NCI-H2171 treated with DMSO at 0.1 percent for 48 hours (cell line): ENCODE data around the gene NUMA1.

Experiments
- DNase-seq: peaks from one replicate; lab custom pipeline; 2025; lab: John Stamatoyannopoulos, UW

NUMA1 gene

DNA sequence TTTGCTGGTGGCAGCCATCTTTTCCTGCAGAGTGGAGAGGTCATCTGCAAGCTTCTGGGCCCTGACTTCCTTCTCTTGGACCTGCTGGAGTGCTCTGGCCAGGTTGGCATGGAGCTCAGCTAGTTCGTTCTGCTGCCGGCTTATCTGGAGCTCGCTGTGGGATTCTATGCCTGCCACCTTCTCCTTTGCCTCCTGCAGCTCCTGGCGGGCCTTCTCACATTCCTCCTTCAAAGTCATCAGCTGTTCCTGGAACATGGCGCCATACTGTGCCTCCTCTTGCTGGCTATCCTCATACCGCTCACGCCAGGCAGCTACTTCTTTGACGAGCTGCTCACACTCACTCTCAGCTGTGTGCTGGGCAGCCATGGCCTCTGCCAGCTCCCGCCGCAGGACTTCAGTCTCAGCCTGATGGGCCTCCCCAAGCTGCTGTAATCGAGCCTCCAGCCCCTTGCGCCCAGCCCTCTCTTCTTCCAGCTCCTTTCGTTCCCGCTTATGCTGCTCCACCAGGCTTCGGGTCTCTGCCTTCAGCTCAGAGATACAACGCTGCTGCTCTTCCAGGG, 65.5 kb downstream of the NUMA1 start:
- no peak for DNase-seq

DNA sequence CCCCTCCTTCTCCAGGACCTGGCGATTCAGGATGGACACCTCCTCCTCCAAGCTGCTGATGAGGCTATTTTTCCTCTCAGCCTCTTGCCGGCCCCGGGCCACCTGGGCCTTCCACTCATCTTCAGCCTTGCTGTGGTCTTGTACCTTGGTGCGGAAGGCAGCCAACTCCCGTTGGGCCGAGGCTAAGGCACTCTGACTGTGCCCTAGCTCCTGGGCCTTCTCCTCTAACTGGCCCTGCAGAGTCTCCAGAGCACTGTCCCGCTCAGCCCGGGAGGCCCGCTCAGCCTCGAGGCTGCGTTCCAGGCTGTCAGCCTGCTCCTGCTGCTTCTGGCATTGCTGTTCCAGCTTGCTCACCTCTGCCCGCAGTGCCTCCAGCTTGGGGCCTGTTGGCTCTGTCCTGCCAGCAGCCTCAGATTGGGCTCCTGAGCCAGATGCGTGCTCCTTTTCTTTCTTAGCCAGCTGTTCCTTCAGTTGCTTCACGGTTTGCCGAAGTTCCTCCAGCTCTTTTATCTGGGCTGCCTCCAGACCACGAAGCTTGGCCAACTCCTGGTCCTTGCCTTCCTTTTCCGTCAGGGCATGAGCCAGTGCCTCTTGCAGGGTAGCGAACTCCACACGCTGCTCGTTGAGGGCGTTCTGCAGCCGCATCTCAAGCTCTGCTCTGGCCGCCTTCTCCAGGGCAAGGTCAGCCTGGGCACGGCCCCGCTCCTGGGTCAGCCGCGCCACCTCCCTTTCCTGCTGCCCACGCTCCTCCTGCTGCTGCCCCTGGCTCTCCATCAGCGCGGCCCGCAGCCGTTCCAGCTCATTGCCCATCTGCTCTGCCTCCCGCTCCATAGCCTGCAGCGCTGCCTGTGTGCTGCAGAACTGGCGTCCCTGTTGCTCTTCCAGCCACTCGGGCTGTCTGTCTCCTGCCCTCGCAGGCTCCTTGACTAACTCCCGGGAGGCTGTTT, 66.3 kb downstream of the NUMA1 start:
- no peak for DNase-seq

DNA sequence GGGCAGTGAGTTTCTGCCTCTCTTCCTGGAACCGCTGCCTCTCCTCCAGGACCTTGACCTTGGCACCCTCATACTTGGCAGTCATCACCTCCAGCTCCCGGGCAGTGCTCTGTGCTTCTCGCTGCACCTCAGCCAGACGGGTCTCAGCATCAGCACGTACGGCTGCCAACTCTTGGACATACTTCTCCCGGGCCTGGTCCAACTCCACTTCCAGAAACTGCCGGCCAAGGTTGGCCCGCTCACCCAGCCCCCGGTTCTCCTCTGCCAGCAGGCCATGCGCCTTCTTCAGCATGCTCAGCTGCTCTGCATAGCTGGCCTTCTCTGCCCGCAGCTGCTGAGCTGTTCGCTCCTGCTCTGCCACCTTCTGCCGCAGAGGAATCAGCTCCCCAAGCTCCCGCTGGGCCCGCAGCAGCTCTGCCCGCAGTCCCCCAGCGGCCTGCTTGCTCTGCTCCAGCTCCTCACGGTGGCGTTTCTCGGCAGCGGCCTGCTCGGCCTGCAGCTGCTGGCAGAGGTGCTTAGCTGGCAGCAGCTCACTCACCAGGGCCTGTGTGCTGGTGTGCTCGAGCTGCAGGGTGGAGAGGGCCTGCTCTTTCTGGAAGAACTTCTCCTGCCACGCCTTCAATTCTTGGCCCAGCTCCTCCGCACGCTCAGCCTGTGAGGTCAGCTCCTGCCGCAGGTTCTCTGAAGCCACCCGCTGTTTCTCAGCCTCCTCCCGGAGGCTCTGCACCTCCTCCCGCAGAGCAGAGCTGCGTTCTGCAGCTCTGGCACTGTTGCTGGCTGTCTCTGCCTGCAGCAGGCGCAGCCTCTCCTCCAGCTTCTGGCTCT, 67.2 kb downstream of the NUMA1 start:
- no peak for DNase-seq

DNA sequence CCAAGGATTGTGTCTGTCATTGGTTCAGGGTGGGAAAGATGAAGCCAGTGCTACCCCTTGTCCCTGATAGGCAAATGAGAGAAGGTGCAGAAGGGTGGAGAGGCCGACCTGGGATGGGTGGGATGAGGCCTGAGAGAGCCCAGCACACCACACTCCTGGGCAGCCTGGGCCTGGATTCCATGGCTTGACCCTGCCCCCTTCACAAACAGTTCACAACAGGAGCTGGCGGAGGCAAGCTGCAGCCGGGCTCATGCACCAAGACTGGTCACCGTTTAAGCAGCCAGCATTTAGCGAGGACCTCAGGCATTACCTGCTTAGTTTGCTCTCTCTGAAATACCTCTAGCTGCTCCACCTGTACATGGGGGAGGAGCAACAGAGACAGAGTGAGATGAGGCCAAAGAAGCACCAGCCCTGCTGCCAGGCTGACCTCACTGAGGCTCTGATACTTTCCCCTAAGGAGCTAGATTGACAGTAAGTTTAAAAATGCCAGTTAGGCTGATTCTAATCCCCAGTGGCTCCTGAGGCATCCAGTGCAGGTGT, 68.2 kb downstream of the NUMA1 start:
- DNase-seq, result no peak

DNA sequence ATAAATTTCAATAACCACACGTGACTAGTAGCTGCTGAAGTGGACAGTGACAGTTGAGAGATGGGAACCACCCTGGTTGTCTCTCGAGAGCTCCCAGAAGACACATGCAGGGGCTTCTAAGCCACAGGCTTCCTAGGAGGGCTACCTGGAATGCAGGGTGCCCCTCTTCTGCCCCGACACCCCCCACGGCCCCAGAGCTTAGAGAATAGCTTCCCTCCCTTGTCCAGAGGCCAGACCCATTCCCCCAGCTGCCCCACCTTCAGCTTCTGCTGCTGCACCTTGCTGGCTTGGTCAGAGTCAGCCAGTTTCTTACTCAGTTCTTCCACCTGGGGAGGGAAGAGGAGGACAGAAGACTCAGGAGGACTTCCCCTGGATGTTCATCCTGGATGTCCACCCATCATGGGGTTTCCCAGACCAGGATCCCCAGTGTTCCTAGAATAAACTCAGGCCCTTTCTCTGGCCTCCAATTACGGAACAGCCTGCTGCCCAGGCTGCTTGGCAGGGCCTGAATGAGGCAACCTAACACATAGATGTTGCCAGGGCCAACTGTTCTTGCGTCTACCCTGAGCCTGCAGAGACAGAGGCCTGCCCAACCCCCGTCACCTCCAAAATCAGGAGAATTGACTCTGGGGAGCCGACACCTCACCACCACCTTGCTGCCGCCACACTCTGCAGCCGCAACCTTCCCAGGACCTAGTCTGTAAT, 69.7 kb downstream of the NUMA1 start:
- no peak for DNase-seq

DNA sequence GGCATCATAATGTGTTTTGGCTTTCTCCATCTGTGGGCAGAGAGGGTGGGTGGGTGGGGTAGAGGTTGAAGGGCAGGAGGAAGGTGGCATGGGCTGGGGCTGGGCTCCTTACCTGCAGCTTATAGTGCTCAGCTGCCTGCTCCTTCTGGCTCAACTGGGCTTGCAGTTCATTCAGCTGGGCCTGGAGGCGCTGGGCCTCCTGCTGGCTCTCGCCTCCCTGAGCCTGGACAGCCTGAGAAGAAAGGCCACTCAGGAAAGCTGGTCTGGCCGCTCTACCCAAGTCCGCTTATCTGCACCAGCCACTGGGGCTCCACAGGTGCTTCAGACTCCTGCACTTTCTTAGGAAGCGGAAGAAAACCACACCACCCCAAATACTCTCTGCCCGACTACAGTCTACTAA, 71.2 kb downstream of the NUMA1 start:
- no peak for DNase-seq

DNA sequence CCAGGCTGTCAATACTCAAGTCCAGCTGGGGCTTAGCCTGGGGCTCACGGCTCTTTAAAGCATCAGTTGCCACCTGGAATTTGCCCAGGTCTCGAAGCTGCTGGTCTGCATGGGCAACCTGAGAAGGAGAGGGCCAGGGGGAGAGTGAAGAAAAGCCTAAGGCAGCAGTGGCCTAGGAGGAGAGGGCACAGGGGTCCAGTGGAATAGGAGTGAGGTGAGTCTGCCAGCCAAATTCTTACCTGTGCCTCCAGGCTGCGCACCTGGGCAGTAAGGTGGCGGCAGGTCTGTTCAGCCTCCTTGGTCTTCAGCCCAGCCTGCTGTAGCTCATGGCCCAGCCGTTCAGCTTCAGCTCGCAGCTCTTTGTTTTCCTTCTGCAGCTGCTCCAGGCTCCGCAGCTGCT, 71.6 kb downstream of the NUMA1 start:
- no peak for DNase-seq

DNA sequence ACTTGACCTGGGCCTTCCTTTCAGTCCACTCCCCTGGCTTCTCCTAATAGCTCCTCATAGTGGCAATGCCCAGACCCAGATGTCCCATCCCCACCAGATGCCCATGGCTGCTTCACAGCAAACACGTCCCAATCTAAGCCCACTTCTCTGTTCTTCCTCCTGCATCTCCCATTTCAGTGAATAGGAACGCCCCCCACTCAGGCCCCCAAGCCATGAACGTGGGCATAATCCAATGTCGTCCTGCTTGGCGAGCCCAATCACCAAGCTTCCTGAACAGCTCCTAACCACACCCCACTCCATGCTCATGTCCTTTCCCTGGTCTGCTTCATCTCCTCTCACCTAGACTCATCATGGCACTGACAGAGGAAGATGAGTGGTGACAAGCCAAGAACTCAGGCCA, 72.8 kb downstream of the NUMA1 start:
- no peak for DNase-seq

DNA sequence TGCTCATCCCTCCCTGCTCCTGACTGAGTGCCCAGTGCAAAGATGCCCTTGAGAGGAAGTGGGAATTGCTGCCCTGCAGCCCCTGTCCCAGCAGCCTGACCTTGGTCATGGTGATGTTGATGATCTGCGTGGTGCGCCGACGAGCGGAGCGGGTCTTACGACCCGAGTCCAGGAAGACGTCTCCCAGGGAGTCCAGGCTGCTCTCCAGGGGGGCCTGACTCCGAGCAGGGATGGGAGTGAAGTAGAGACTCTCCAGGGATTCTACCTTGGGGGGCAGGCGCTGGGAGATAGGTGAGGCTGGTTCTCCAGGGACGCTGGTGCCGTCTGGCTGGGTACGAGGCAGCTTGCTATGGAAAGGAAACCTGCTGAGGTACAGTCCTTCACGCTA, 73.3 kb downstream of the NUMA1 start:
- DNase-seq, result no peak

DNA sequence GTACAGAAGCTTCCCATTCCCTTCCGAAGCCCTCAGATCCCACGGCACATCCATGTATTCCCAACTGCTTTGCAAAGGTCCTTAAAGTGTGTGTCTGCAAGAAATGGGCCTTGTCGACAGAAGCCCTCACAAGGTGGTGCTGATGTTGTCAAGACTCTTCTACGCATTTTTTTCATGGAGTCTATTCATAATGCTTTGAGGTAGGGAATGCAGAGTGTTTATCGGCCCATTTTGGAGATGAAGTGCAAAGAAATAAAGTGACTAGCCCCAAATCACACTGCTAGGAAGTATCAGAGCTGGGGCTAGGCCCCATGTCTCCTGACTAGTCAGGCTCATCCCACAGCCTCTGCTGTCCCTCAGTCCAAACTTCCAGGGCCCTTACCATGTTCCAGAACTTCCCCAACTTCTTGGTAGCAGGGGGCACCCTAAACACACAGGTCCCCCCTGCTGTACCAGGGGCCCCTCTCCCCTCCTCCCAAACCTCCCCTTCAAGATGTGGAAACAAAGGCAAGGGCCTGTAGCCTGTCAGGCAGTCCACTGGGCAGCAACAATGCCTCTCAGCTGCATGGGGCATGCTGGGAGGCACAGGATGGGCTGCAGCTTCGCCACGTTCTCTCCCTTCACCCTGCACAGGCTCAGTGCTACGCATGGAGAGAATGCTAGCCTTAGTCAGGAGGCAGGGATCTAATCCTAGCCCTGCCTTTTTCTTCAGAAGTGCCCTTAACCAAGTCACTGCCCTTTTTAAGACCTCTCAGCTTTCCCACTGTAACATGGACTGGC, 73.8 kb downstream of the NUMA1 start:
- no peak for DNase-seq

DNA sequence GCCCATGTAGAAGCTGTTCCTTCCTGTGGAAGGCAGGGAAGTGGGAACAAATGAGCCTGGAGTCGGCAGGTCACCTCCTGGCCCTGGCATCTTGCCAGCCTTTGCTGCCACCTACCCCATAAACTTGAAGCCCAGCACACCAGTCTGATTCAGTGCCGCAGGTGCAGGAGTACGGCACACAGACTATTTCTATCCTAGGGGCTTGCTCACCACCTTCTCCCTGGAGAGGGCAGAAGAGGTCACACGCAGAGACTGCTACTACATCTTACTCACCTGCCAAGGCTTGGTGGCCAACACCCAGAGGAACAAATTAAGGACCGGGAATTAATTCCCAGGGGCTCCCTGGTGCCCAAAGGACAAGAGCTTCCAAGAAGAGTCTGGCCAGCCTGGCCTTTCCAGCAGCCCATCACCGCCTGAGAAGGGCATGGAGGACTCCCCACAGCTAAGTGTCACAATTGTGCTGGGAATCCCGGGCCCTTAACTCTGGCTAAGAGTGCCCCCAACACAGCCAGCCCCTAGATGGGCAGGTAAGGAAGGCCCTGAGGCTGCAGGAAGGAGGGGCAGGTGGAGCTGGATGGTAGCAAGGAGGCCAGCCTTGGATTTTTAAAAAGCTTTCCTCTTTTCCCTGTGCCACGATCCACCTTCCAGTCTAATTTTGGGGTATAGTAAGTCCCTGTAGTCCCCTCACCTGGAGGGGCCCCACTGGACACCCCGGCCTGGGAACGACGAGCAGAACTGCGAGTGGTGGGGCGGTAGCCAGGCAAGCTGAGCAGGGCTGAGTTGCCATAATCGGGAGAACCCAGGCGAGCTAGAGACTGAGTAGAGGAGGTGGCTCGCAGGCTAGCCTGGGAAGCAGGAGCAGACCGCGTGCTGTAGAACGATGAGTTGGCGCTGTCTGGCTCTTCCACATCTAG, 74.7 kb downstream of the NUMA1 start:
- DNase-seq, result peak; percentile 60

DNA sequence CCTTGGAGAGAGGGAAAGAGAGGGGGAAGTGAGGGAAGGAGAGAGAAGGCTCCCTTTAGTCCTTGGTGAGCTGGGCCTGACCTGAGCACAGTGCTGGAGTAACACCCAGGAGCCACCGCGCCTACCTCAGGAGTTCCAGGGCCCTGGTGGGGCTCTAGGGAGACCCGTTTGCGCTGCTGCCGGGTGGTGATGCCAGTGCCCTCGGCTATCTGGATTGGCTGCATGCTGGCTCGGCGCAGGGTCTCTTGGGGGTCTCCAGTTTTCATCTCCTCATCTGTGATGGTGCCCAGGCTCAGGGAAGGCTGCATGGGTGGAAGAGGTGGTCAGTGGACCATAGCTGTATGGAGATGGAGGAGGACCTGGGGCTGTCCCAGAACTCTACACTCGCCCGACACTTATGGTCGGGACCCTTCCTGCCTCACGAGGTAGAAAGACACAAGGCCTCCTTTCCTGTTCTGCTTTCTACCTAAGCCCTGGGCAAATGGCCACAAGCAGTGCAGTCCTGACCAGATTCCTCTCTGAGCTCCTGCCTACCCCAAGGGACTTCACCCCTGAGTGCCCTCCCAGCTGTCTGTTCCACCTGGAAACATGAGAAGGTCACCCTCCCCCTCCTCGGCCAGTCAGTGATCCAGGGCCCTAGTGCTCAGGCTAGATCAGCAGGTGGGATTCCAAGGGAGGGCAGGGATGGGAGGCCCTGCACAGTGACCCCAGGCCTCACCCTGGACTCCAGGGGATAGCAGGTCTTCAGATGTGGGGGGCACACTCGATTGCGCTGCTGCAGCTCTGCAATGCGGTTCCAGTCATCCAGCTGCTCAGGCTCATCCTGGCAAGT, 75.6 kb downstream of the NUMA1 start:
- DNase-seq, result peak; percentile 52

DNA sequence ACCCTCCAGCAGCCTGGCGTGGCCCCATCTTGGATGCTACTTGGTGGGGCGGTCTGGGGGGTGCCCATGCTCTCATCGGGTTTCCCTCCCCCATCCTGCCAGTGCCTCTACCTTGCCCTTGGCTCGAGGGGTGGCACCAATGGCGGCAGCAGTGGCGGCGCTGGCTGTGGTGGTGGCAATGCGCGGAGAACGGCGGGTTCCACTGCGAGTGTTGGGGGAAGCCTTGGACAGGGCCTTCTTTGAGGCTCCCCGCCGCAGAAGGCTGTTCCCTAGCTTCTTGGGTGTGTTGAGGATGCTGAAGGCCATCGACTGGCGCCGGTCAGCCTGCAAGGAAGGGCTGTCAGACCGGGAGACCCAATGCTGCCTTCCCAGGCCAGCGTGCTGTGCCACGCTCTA, 76.6 kb downstream of the NUMA1 start:
- DNase-seq, result no peak

DNA sequence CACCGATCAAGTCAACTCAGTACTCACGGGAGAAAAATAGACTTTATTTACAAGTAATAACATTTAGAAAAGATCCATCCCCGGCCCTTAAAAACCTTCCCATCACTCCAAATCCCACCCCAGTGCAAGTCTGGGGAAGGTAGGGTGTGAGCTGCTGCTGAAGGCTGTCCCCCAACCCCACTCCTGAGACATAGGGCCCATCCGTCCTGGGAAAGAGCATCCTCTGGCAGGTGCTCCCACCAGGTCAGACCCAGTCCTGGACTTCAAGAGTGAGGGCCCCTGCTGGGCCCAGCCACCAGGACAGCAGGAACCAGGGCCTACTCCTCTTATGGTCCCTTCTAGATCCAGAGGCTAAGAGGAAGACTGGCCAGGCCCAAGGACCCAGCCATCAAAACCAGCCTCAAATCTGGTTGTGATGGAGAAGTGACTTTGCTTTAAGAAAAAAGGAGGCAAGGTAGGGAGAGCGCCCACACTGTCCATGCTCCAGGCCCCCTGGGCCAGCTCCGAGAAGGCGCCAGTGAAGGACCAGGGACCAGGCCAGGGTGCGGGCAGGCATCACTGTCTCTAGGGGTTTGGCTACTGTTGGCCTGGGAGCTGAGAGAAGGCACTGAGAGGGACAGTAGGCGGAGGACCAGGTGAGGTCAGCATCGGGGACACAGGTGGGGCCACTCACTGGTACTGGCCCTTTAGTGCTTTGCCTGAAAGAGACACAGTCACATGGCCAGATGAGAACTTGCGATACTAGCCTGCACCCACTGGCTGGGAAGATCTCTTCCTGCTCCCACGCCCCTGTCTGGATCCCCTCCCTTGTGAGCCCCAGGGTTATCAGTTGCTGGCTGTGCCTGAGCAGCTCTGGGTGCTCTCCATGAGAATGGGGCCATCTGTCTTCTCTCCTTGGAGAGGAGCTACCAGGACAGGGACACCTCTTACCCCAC, 77.2 kb downstream of the NUMA1 start:
- DNase-seq, result no peak

DNA sequence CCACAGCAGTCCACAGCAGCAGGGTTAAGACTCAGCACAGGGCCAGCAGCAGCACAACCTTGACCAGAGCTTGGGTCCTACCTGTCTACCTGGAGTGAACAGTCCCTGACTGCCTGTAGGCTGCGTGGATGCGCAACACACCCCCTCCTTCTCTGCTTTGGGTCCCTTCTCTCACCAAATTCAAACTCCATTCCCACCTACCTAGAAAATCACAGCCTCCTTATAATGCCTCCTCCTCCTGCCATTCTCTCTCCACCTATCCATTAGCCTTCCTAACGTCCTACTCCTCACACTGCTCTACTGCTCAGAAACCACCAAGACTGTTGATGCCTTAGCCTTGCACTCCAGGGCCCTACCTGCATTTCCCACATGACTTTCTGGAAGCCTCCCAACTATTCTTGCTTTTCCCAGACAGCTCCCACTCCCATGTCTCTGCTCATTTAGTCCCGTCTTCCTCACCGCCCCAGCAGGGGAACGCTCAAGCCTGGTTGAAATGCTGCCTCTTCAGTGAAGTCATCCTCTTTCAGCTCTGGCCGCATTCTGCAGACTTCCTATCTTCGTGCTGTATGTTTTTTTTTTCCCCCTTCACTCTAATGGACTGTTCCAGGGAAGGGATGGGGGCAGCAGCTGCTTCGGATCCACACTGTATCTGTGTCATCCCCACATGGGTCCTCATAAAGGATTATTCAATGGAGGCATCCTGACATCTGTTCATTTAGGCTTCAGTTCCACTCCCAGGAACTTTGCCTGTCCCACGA, 78.3 kb downstream of the NUMA1 start:
- peak; percentile 76 for DNase-seq

DNA sequence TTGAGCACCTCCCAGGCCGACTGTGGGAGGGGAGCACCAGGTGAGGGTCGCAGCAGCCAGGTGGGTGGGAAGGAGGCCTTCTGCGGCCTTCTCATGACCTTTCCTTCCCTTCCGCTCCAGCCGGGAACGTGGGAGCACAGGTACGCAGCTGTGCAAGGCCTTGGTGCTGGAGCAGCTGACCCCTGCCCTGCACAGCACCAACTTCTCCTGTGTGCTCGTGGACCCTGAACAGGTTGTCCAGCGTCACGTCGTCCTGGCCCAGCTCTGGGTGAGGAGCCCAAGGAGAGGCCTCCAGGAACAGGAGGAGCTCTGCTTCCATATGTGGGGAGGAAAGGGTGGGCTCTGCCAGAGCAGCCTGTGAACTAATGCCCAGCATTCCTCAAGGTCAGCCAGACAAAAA, 79.1 kb downstream of the NUMA1 start:
- DNase-seq, result no peak

DNA sequence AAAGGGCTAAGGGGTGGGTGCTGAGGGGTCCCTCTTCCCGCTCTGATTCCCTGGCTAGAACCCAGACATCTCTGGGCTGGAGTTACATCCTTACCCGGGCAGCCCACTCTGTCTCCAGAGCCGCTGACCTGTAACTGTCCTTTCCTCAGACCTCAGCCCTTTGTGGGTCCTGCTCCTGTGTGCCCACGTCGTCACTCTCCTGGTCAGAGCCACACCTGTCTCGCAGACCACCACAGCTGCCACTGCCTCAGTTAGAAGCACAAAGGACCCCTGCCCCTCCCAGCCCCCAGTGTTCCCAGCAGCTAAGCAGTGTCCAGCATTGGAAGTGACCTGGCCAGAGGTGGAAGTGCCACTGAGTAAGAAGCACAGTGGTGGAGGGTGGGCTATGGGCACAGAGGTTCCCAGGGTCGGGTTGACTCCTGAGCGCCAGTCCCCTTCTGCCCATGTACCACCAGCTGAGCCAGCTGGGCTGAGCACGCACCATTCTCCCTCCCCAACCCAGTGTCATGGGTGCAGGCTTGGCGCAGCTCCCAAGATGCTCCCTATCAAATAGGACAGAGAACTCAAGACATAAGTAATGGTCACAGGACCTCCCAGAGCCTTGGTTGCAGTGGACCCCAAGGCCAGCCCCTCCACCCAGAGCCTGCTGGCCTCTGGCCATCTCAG, 80.0 kb downstream of the NUMA1 start:
- DNase-seq, result no peak
